Stimulated activated CD4-positive, alpha-beta T cell treated with anti-CD3 and anti-CD28 coated beads, Interleukin-12 subunit alpha, Interleukin-12 subunit beta, amount 100 ng/mL, for 4 hours (primary cell): Measurements from ENCODE around the gene YWHAH.
A peak's percentile ranks its signal among the peaks of the same experiment; 100 is the strongest.

Experiments used
- DNase-seq: peaks from one replicate; pipeline ENCODE4 v3.0.0-alpha.2; 2020

The YWHAH gene

GRCh38 chr22:31943978-31944699 lies at the start of gene YWHAH:
Gene YWHAH (plus strand): TSS chr22:31944535. CDS start chr22:31944734, 199 bp downstream.
- peak; percentile 91 for DNase-seq

GRCh38 chr22:31895411-31896123 lies 48.8 kb upstream of the YWHAH start:
- no peak for DNase-seq

GRCh38 chr22:31896472-31896871 lies 47.9 kb upstream of the YWHAH start:
- DNase-seq: no peak

- no peak for DNase-seq
Measured at GRCh38 chr22:31897842-31898805, 46.2 kb upstream of the YWHAH start.

- DNase-seq: no peak
Measured at GRCh38 chr22:31898926-31899325, 45.4 kb upstream of the YWHAH start.

- no peak for DNase-seq
Measured at GRCh38 chr22:31899669-31900068, 44.7 kb upstream of the YWHAH start.

GRCh38 chr22:31901388-31902137 lies 42.8 kb upstream of the YWHAH start:
- DNase-seq: no peak

GRCh38 chr22:31904651-31905050 lies 39.7 kb upstream of the YWHAH start:
- DNase-seq: no peak

- no peak for DNase-seq
Measured at GRCh38 chr22:31905356-31905755, 39.0 kb upstream of the YWHAH start.

GRCh38 chr22:31906086-31906485 lies 38.2 kb upstream of the YWHAH start:
- no peak for DNase-seq

- DNase-seq: no peak
Measured at GRCh38 chr22:31906569-31906968, 37.8 kb upstream of the YWHAH start.

GRCh38 chr22:31909977-31910376 lies 34.4 kb upstream of the YWHAH start:
- no peak for DNase-seq

- no peak for DNase-seq
Measured at GRCh38 chr22:31911565-31912406, 32.5 kb upstream of the YWHAH start.

- no peak for DNase-seq
Measured at GRCh38 chr22:31912407-31912743, 32.0 kb upstream of the YWHAH start.

- DNase-seq: no peak
Measured at GRCh38 chr22:31915586-31915985, 28.7 kb upstream of the YWHAH start.

- DNase-seq: no peak
Measured at GRCh38 chr22:31917227-31917921, 27.0 kb upstream of the YWHAH start.

- no peak for DNase-seq
Measured at GRCh38 chr22:31919730-31920129, 24.6 kb upstream of the YWHAH start.

- no peak for DNase-seq
Measured at GRCh38 chr22:31920306-31920705, 24.0 kb upstream of the YWHAH start.

- DNase-seq: no peak
Measured at GRCh38 chr22:31921106-31921505, 23.2 kb upstream of the YWHAH start.

- DNase-seq: no peak
Measured at GRCh38 chr22:31922534-31922933, 21.8 kb upstream of the YWHAH start.

GRCh38 chr22:31923136-31923535 lies 21.2 kb upstream of the YWHAH start:
- no peak for DNase-seq
